HG03064 (cell line): ENCODE results near the gene OAS2.
"Not testable (repeated sequence)": the region's sequence is repeated elsewhere in the genome, so short reads cannot be mapped to it uniquely, and the experiment has no call there.

ENCODE experiments used
- ATAC-seq: cut with Tn5 transposase; IDR thresholded peaks from one replicate; pipeline ENCODE4 v1.9.1; 2021; ENCODE audit warnings: low read depth; ENCODE audit not compliant: unreplicated experiment

Gene OAS2

GRCh38 chr12:112979041-112979680, 842 bp downstream of the OAS2 start:
- ATAC-seq = no peak

GRCh38 chr12:112980491-112981158, 2.3 kb downstream of the OAS2 start:
- ATAC-seq = no peak

GRCh38 chr12:112985642-112986290, 7.4 kb downstream of the OAS2 start:
- ATAC-seq = no peak

- ATAC-seq = no peak
These were observed 8.0 kb downstream of the OAS2 start for GRCh38 chr12:112986291-112986800.

GRCh38 chr12:112987561-112987960, 9.2 kb downstream of the OAS2 start:
- no peak for ATAC-seq

GRCh38 chr12:112988224-112988623, 9.9 kb downstream of the OAS2 start:
- ATAC-seq = no peak

- not testable (repeated sequence) for ATAC-seq
These were observed 10.6 kb downstream of the OAS2 start for GRCh38 chr12:112988823-112989385.

- no peak for ATAC-seq
These were observed 11.5 kb downstream of the OAS2 start for GRCh38 chr12:112989806-112990205.

- no peak for ATAC-seq
These were observed 14.5 kb downstream of the OAS2 start for GRCh38 chr12:112992541-112993398.

GRCh38 chr12:112995008-112995407, 16.7 kb downstream of the OAS2 start:
- ATAC-seq = no peak

- no peak for ATAC-seq
These were observed 18.2 kb downstream of the OAS2 start for GRCh38 chr12:112996501-112996900.

GRCh38 chr12:112997506-112997905, 19.2 kb downstream of the OAS2 start:
- ATAC-seq = no peak

- ATAC-seq = no peak
These were observed 20.9 kb downstream of the OAS2 start for GRCh38 chr12:112998987-112999767.

GRCh38 chr12:113000433-113000832, 22.1 kb downstream of the OAS2 start:
- ATAC-seq = no peak

- no peak for ATAC-seq
These were observed 23.8 kb downstream of the OAS2 start for GRCh38 chr12:113002155-113002554.

- ATAC-seq = no peak
These were observed 24.4 kb downstream of the OAS2 start for GRCh38 chr12:113002676-113003075.

- ATAC-seq = no peak
These were observed 25.3 kb downstream of the OAS2 start for GRCh38 chr12:113003636-113004035.

- no peak for ATAC-seq
These were observed 27.4 kb downstream of the OAS2 start for GRCh38 chr12:113005762-113006161.

- ATAC-seq = no peak
These were observed 27.9 kb downstream of the OAS2 start for GRCh38 chr12:113006206-113006605.

GRCh38 chr12:113006641-113007040, 28.3 kb downstream of the OAS2 start:
- ATAC-seq = no peak
